Suprapubic skin (tissue), 4 donors: ENCODE measurements around the gene PCGF3.

Experiments
- CTCF ChIP-seq, 2 donors: fragments of 200-600 bp in 1 of 2; fragments of 450-650 bp in 1 of 2; sonication (generic) in 1 of 2; IDR thresholded peaks; one replicate each; pipeline ENCODE4 v1.5.1; 2016 to 2019; ENCODE audit warnings: antibody characterized with exemption in 2 of 2, mild to moderate bottlenecking in 1 of 2, moderate library complexity in 1 of 2
- POLR2A ChIP-seq, 2 donors: fragments of 450-650 bp; IDR thresholded peaks; one replicate each; pipeline ENCODE4 v1.6.1; 2017; ENCODE audit warnings: antibody characterized with exemption in 2 of 2, mild to moderate bottlenecking in 2 of 2, moderate library complexity in 2 of 2
- POLR2AphosphoS5 ChIP-seq, 3 donors: sonication (generic); formaldehyde crosslinking; IDR thresholded peaks; one replicate each; pipeline ENCODE4 v1.6.1; 2017; ENCODE audit warnings: antibody characterized with exemption in 3 of 3

GRCh38 chr4:706834-707598 is 1.4 kb downstream of the PCGF3 start:
- TF ChIP-seq POLR2A (IDR thresholded peaks at IDR 0.05) (no peak), POLR2AphosphoS5 (IDR thresholded peaks at IDR 0.05) (no peak), CTCF (IDR thresholded peaks at IDR 0.05) (no peak)
